NCI-H2196 treated with DMSO at 0.1 percent for 48 hours (cell line): ENCODE data around the gene DCST2.

Experiments used
- DNase-seq: peaks from one replicate; lab custom pipeline; 2025; ENCODE audit not compliant: unreplicated experiment; lab: John Stamatoyannopoulos, UW

Gene DCST2

GRCh38 chr1:155050560-155051341 is 17.2 kb upstream of the DCST2 start, which contains the start of gene ADAM15:
Gene ADAM15, plus strand, starts transcription at chr1:155051316. Its CDS starts 71 bp downstream, at chr1:155051387.
- DNase-seq = peak; percentile 86

- no peak for DNase-seq
Measured at GRCh38 chr1:155049651-155050559, 16.3 kb upstream of the DCST2 start.

- no peak for DNase-seq
Measured at GRCh38 chr1:155048449-155049334, 15.1 kb upstream of the DCST2 start.

GRCh38 chr1:155044812-155045657 is 11.5 kb upstream of the DCST2 start:
- DNase-seq = peak; percentile 96

GRCh38 chr1:155044365-155044764 is 10.8 kb upstream of the DCST2 start:
- DNase-seq = no peak

- no peak for DNase-seq
Measured at GRCh38 chr1:155043793-155044192, 10.2 kb upstream of the DCST2 start.

- no peak for DNase-seq
Measured at GRCh38 chr1:155043301-155043702, 9.7 kb upstream of the DCST2 start.

GRCh38 chr1:155042789-155043188 is 9.2 kb upstream of the DCST2 start:
- DNase-seq = no peak

GRCh38 chr1:155040358-155041093 is 6.9 kb upstream of the DCST2 start:
- DNase-seq = no peak

GRCh38 chr1:155039308-155039669 is 5.7 kb upstream of the DCST2 start:
- DNase-seq = no peak

GRCh38 chr1:155038602-155039307 is 5.2 kb upstream of the DCST2 start:
- DNase-seq = no peak

GRCh38 chr1:155037851-155038441 is 4.4 kb upstream of the DCST2 start:
- no peak for DNase-seq

GRCh38 chr1:155037043-155037442 is 3.5 kb upstream of the DCST2 start:
- no peak for DNase-seq

- DNase-seq = no peak
Measured at GRCh38 chr1:155035936-155036335, 2.4 kb upstream of the DCST2 start.

GRCh38 chr1:155034318-155035208 is 982 bp upstream of the DCST2 start:
- DNase-seq = no peak

GRCh38 chr1:155032886-155033285 is 695 bp downstream of the DCST2 start:
- no peak for DNase-seq

GRCh38 chr1:155030899-155031298 is 2.7 kb downstream of the DCST2 start:
- DNase-seq = no peak
